GM19351 (cell line): ENCODE results near the gene GMDS.
"Not testable (repeated sequence)": the region's sequence is repeated elsewhere in the genome, so short reads cannot be mapped to it uniquely, and the experiment has no call there.

Source experiments
- ATAC-seq: cut with Tn5 transposase; IDR thresholded peaks from one replicate; pipeline ENCODE4 v1.9.1; 2021; ENCODE audit warnings: mild to moderate bottlenecking, moderate library complexity; ENCODE audit not compliant: unreplicated experiment

GMDS gene

DNA sequence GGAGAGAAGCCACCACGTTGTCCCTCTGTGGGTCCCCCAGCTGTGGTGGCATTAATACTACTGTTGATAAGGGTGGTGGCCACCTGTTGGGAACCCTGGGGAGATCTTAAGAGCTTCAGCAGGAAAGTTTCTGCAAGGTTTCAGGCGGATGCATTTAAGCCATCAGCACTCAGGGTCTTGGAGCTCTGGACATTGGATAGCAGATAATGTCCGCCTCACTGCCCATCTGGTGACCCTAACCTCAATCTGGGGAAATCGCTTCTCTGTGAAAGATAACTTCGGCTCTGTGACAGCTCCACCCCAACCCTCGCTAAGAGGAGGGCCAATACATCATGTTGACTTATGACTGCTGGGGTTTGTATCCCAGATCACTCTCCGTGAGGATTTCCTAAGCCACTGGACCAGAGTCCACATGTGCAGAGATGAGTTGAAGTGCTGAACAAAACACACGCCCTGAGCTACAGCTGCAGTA lies 542.8 kb downstream of the GMDS start:
- no peak for ATAC-seq

DNA sequence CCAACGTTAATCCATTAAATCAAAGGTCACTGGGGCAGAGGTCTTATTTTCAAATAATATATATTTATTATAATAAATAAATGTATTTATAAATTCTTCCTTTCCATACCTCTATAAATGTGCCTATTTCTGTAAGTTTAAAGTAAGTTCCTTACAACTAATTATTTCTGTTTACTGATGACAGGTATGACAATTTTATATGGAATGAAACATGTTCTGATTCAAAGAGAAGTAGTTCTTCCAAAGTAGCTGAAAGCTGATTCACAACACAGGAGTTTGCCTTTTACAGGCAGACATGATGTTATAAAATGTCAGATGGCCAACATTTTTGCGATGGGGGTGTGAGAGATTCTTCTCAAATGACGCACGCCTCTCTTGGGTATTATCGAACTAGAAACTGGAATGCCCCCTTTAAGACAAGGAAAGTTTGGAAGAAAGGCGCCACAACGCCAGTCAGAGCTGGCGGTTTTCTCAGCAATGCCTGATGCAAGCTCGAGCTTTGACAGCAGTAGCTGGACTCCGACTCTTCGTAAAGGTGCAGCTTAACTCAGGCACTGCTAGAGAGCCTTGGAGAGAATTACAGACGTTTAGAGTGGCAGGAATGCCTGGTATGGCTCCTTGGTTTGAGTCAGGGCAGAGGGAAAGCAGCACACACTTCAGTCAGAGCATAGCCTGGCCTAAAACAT lies 543.6 kb downstream of the GMDS start:
- no peak for ATAC-seq

DNA sequence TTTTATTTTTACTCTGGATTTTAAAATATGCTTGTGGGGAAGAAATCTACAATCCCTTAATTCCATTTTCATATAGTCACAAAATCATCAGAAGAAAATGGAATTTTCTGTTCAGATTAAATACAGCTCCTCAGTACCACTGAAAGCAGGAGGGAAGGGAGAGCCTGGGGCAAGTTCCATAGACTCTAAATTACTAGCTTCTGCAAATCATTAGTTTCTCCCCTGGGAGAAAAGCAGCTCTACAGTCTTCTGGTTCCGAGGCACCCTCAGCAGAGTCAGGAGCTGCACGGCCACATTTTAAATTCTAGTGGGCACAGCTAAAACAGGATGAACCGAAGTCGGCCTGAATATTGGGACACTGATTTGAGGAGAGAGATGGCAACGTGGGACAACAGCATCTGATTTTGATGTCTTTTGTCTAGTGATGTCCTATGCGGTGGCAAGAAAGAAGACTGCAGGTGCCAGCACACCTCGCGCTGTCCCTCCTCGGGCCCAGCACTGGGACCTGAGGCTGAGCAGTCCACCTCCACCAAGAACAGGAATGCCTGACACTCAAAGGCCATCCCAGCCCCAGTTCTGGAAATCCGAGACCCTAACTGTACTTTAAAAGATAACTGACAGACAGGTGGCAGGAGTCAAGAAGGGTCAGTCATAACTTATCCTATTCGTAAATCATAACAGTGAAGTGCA lies 545.0 kb downstream of the GMDS start:
- no peak for ATAC-seq

DNA sequence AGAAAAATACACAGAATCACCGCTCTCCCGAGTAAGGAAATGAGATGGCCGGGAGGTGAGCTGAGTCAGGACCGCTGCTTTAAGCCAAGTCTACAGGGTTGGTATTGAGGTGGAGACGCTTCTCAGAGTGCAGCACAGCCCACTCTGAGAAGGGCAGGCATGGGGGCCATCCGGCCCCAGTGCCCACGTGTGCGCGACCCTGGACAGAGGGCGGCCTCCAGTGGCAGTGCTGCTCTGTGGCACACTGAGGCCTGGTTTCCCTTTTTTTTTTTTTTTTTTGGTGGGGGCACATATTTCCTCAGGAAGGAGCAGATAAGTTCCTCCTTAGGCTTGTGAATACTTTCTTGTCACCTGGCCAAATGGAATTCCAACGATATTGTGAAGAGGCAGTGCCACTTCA lies 546.9 kb downstream of the GMDS start:
- no peak for ATAC-seq

DNA sequence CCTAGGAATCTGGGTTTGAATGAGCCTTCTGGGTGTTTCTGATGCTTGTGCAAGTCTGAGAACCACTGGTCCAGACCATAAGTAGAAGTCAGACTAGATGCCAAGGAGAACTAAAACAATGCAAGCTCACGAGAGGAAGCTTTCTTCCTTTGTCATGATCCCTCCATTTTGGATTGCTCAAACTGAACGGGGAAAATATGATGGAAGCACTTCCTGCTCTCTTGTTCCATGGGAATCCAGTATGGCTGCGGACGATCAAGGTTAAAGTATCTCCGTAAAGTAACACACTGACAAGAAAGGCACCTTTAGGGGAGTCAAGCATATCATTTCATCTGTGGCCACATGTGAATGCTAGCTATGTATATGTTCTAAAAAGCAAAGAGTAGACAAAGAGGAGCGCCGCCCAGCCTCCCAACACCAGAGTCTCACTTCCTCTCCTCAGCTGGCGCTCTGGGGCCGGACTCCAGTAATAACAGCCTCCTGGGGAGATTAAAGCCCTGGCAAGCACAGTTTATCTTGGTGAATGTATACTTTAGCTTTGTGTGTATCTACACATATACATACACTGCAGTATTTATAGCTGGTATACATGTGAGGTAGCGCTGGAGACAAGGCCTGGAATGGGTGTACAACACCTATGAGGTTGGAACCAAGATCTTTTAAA lies 547.6 kb downstream of the GMDS start:
- ATAC-seq: no peak

DNA sequence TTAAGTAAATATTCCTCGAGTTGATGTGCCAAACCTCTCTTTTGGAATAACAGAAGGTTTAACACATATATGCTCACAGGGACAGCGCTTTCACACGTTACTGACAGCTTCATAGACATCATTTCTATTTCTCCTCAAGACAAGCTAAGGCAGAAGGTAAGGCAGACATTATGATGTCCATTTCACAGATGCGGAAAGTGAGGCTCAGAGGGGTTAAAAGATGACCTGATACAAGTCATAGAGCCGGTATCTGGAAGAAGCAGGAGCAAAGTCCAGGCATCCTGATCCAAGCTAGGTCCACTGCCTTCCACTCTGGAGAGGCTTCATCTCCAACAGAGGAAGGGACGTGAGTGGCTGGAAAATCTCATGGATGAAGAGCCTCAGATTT lies 548.9 kb downstream of the GMDS start:
- ATAC-seq: no peak

DNA sequence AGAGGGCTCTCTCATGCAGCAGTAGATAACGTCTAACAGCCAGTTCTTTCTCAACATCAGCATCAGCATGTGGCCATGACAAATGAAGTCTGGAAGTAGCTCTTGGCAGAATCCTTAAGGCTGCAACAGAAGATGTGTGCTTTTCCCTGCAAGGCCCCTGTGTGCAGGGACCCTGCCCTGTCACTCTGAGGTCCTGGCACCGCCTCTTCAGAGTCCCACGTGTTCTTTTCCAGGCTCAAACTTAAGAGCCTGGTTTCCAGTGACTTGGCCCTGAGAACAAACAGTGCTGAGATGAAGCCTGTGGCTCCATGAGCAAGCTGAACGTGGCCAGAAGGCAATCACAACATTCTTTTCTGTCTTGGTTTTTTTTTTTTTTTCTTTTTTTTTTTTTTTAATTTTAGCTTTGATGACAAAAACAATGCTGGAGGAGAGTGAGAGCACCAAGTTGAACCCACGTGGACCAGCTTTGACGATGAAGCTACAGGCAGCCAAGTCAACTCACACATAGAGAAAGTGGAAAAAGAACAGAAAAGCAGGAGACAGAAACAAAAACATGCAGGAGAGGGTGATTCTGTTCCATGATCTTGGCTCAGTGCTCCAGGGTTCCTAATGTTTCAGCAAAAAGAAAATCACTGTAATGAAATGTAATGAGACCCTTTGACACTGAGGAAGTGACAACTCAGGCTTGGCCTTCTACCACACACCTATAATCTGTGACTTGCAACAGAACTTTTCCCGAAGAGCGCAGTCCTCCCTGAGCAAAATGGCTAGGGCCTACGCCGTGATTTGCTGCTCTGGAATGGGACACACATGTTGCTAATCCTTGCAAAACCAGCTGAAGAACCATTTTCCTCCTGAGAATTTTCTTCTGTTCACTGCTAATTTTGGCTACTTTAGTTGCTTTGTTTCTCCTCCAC lies 549.6 kb downstream of the GMDS start:
- no peak for ATAC-seq

DNA sequence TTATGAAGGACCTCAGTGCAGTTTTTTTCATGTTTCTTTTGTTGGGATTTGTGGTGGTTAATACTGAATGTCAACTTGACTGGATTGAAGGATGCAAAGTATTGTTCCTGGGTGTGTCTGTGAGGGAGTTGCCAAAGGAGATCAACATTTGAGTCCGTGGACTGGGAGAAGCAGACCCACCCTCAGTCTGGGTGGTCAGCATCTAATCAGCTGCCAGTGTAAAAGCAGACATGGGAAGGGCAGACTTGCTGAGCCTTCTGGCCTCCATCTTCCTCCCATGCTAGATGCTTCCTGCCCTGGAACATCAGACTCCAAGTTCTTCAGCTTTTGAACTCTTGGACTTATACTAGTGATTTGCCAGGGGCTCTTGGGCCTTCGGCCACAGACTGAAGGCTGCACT lies 553.6 kb downstream of the GMDS start:
- not testable (repeated sequence) for ATAC-seq

DNA sequence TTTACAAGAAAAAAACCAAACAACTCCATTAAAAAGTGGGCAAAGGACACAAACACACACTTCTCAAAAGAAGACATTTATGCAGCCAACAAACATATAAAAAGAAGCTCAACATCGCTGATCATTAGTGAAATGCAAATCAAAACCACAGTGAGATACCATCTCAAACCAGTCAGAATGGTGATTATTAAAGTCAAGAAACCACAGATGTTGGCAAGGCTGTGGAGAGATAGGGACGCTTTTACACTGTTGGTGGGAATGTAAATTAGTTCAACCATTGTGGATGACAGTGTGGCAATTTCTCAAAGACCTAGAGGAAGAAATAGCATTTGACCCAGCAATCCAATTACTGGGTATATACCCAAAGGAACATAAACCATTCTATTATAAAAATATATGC lies 554.7 kb downstream of the GMDS start:
- ATAC-seq: not testable (repeated sequence)

DNA sequence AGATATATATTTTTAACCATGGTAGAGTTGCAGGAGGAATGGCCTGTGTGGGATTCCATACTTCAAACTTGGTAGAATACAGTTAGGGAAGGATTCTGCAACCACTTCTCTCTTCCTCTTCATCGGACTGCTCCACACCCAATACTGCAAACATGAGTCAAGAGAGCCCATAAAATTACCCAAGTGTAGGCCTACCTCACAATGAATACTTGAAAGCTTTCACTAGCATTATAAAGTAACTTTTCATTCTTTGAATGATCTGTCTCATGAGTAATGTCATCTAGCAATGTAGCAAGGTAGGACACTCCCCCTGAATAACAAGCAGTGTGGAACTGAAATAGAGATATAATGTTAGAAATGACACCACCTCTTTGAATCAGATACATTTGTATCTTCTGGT lies 556.3 kb downstream of the GMDS start:
- no peak for ATAC-seq

DNA sequence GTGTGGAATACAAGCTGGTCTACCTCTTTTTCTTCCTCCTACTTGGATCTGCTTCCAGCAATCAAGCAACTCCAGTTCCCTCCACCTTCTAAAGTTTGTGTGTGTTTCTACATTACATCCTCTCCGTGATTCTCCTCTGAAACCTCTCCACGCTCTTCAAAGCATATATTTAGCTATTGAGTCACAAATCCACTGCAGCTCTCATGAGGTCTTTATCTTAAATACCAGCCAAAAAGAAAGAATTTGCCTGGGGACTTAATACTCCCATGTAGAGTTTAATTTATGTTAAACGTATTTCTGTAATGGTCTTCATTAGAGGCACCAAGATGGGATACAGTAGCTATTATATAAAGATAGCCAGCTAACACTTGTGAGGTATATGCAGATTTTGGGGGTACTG lies 557.0 kb downstream of the GMDS start:
- no peak for ATAC-seq

DNA sequence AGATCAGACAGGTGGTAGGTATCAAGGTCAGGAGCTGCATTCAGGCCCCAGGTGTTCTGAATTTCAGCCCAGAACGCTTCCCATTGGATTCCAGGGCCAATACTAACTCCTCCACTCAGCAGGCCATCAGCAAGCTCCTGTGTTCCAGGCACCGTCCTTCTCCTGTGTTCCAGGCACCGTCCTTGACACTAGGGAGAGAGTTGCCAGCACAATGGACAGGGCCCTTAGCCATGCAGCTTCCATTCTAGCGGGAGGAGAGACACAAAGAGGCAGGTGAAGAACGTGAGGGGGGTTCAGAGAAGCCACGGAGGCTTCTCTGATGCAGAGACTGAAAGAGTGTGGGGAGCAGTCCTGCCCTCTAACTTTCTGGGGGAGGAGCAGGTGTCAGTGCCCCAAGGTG lies 558.0 kb downstream of the GMDS start:
- no peak for ATAC-seq

DNA sequence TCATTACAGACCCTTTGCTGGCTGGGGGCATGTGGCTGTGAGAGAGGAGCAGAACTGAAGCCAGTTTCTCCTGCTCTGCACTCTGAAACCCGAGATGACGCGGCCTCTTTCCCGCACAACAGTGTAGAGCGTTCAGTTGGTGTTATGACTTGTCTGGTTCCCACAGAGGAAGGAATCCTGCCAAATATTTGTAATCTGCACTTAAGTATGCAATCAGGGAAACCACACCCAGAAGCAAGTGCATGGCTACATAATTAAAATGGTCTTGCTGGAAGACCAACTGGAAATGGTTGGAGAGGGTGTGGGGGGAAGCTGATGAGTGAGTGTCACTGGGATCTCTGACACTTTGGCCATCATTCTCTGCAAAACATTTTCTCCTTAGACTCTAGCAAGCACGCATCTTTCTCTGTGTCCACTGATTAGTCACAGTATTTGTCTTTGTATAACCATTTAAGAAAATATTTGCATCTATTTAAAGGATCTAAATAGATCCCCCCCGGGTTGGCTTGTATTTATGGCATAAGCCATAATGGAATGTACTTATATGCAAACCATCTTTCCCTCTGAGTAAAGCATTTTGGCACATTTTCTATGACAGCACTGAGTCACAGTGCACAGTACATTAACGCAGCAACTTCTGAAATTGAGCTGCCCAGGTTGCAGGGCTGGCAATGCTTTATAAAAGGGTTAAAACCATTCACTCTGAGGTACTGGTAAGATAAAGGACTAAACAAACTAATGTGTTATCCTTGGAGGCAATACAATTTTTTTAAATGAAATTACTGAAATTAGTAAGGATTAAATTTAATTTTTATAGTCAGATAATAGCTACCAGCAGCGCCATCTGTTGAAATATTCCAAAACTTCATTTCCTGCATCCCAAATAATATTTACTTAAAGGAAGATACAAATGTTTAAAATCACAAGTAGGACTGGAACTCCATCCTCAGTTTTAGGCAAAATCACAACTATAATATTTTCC lies 559.0 kb downstream of the GMDS start:
- ATAC-seq: no peak

DNA sequence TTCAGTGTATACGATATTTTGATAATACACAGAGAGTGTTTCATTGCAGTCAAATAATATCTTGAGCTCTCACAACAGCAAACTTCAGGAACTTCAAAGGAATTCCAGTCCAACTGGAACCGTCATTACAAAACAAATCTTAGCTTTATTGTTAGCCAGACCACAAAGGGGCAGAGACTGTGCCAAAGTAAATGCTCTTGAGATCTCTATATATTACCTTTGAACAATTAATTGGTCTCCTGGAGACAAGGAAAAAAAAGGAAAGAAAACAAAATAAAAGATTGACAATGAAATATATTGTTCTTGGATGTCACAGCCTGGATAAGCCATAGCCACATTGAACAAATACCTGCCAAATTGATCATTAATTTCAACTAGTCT lies 565.7 kb downstream of the GMDS start:
- no peak for ATAC-seq

DNA sequence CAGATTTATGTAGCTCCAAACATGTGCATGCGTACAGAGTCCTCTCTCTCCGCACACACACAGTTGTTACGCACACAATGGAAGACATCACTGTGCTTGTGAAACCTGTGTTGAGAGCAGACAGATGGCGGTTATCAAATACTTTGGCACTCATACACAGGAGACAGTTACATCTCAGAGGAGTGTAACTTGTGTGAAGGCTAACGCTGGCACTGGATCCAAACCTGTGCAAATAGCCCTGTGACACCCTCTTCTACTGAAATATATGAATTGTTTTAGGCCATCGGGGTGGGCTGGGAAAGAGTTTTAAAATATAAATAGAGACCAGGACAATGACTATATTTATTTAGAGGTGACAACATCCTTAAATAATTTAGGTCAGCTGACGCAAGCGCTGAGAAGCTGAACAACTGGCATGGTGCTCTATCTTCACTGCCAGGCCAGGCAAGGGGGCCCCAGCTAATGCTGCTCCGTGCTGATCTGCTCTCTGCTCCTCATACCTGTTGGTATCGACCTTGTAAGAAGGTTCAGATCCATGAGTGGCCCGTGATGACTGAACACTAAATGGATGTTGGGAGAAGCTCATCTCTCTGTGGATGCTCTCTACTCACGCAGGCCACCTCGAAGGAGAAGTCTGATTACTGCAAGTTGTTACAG lies 566.2 kb downstream of the GMDS start:
- ATAC-seq: no peak

DNA sequence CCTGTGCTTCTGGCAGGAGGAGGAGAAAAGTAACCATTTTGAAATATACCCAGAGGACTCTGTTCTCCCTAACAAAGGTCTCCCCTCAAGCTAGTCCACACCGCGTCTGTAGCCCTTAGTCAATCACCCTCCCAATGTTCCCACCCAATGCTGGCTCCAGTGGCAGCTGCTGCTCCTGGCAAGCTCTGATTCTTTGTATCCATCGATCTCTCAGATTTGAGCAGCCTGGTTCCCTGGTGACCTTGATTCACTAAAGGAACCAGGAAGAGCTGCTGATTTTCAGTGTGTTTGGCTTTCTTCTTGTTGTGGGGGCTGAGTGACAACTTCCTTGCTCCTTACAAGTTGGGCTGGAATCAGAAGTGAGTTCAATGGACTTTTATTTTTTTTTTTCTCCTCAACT lies 567.2 kb downstream of the GMDS start:
- ATAC-seq: no peak

DNA sequence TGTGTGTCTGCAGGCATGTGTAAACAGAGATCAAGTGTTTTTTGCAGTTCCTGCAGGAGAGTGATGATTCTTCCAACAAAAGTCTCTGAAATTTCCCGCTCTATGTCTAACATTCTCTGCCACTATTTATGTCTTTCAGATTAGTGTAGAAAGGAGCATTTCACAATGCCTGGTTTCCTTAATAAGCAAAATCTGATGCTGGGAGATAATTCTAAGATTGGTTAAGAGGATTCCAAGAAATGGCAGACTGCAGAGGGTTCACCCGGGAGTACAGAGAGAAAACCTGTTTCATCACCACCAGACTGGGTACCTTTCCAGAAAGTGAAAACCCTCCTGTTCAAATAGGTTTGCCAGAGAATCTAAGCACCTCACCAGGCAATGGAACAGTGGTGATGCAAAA lies 573.0 kb downstream of the GMDS start:
- ATAC-seq: no peak

DNA sequence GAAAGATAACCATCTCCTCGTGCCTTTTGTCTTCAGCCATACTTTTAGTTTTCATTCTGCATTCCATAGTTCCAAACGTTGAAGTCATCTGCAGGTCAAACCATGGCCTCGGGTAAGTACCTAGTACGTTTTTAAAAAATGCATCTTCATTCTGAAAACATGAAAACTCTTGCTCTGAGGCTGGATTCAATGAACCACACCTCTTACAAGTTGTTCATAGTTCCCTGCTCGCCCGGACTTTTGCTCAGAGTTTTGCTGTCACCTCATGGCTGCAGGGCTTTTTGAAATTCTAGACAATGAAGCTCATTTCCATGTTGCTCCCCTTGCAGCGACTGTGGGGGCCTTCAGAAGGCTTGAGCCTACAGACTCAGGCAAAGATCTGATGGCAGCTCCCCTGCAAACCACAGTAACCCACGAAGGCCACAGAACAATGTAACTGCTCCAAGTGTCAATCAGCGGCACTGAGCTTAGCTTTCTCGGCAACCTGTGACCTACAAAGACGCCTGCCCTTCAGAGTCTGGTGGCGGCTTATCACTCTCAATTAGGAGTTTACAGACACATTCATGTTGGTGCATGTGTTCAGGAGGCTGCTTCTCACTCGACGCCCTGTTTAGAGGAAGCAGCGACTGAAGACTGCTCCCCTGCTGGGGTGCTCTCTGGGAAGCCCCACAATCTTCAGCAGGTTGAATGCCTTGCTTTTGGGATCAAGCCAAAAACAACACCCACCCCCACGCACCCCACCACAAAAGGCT lies 574.5 kb downstream of the GMDS start:
- ATAC-seq: no peak

DNA sequence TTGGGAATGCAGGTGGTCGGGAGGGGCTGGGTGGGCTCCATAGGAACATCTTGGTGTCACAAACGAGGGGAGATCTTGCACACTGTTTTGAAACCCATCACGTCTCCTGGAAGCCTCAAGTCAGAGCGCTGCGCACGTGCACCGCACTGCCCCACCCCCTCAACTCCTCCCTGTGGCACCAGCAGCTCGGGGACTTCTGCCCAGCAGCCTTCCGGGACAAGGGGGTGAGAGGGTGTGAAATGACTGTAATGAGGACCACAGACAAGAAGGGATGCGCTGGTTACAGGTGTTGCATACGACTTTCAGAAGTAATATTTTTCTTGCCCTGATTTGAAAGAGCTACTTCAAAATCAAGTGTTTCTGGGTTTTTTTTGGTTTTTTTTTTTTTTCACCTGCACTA lies 575.4 kb downstream of the GMDS start:
- no peak for ATAC-seq
